ENCODE data around the gene TMEM245. TPM values are rescaled to one million over a fixed set of nuclear protein-coding genes. Genes with fewer than 3 reads are reported as not detected.

TMEM245 gene
- total RNA-seq, 1 donor from 2014 or later: 26.5 TPM

- Mint-ChIP-seq H3K27me3 (ENCODE audit: unreplicated experiment) (peaks cover 2% of the 10 kb centered on the region), H3K9me3 (ENCODE audit: unreplicated experiment) (no peaks in the 10 kb centered on the region), H3K4me1 (ENCODE audit: low read depth, unreplicated experiment) (no peaks in the 10 kb centered on the region), H3K4me3 (ENCODE audit: unreplicated experiment) (no peak overlapping the region), H3K27ac (ENCODE audit: unreplicated experiment) (no peak overlapping the region), H3K36me3 (ENCODE audit: unreplicated experiment) (no peaks in the 10 kb centered on the region)
- no peak for TF ChIP-seq CTCF (IDR thresholded peaks at IDR 0.05; ENCODE audit: partially characterized antibody, unreplicated experiment)
- no peak for DNase-seq
These were observed 81.6 kb downstream of the TMEM245 start for GRCh38 chr9:109037946-109038715.

- H3K36me3 Mint-ChIP-seq (ENCODE audit: unreplicated experiment): no peaks in the 10 kb centered on the region
- H3K27ac Mint-ChIP-seq (ENCODE audit: unreplicated experiment): no peak overlapping the region
- H3K9me3 Mint-ChIP-seq (ENCODE audit: unreplicated experiment): no peaks in the 10 kb centered on the region
- peaks cover 2% of the 10 kb centered on the region for H3K27me3 Mint-ChIP-seq (ENCODE audit: unreplicated experiment)
- H3K4me1 Mint-ChIP-seq (ENCODE audit: low read depth, unreplicated experiment): no peaks in the 10 kb centered on the region
- no peak for DNase-seq
- TF ChIP-seq CTCF (IDR thresholded peaks at IDR 0.05; ENCODE audit: partially characterized antibody, unreplicated experiment): no peak
- H3K4me3 Mint-ChIP-seq (ENCODE audit: unreplicated experiment): no peak overlapping the region
These were observed 82.7 kb downstream of the TMEM245 start for GRCh38 chr9:109036744-109037680.

DNA sequence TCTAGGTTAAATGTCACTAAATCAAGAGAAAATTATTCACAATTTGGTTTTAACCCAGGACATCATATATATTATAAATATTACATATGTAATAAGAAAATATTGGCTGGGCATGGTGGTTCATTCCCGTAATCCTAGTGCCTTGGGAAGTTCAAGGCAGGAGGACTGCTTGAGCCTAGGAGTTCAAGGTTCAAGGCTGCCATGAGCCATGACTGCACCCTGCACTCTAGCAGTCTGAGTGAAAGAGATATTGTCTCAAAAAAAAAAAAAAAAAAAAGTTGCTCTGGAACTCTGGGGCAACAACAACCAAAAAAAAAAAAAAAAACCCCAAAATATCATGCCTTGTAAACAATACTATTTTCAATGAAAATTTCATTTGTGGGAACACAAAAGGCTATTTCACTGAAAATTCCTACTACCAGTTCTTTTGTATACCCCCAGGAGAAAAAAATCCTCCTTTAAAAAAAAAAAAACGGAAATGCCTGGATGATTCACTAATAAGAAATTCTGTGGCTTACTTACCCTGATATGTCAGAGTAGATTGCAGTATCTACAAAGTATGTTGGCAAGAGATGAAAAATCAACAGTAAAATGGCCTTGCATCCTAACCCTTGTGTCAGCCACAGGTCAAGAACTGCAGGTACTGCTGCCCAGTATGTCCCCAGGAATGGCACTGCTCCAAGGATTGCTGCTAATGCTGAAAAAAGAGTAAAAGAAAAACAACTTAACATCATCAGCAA is 83.9 kb downstream of the TMEM245 start:
- no peaks in the 10 kb centered on the region for H3K4me1 Mint-ChIP-seq (ENCODE audit: low read depth, unreplicated experiment)
- TF ChIP-seq CTCF (IDR thresholded peaks at IDR 0.05; ENCODE audit: partially characterized antibody, unreplicated experiment): no peak
- no peak overlapping the region for H3K4me3 Mint-ChIP-seq (ENCODE audit: unreplicated experiment)
- peaks cover 2% of the 10 kb centered on the region for H3K27me3 Mint-ChIP-seq (ENCODE audit: unreplicated experiment)
- H3K9me3 Mint-ChIP-seq (ENCODE audit: unreplicated experiment): no peaks in the 10 kb centered on the region
- H3K27ac Mint-ChIP-seq (ENCODE audit: unreplicated experiment): no peak overlapping the region
- no peaks in the 10 kb centered on the region for H3K36me3 Mint-ChIP-seq (ENCODE audit: unreplicated experiment)
- no peak for DNase-seq

GRCh38 chr9:109033941-109034700 is 85.6 kb downstream of the TMEM245 start:
- Mint-ChIP-seq H3K36me3 (ENCODE audit: unreplicated experiment) (no peaks in the 10 kb centered on the region), H3K4me1 (ENCODE audit: low read depth, unreplicated experiment) (no peaks in the 10 kb centered on the region), H3K4me3 (ENCODE audit: unreplicated experiment) (no peak overlapping the region), H3K27ac (ENCODE audit: unreplicated experiment) (no peak overlapping the region), H3K27me3 (ENCODE audit: unreplicated experiment) (peaks cover under 1% of the 10 kb centered on the region), H3K9me3 (ENCODE audit: unreplicated experiment) (no peaks in the 10 kb centered on the region)
- no peak for DNase-seq
- TF ChIP-seq CTCF (IDR thresholded peaks at IDR 0.05; ENCODE audit: partially characterized antibody, unreplicated experiment): no peak

Measured in glutamatergic neuron (in vitro differentiated cells).